PC-9 (cell line): ENCODE data around the gene CLDND1. TPM values are rescaled to one million over a fixed set of nuclear protein-coding genes. Genes with fewer than 3 reads are reported as not detected.
A peak's percentile ranks its signal among the peaks of the same experiment; 100 is the strongest.

Source experiments
- BruUV-seq: library from RNA; stranded (reverse); fragments of 400-500 nt; replicated peaks from 2 replicates; lab custom pipeline; 2021; lab: Mats Ljungman, UMichigan
- CTCF ChIA-PET: fragments of 300-600 bp; sonication (Branson Sonifier 250); formaldehyde crosslinking; loops from one replicate; lab custom pipeline; 2022; ENCODE audit warnings: antibody characterized with exemption; lab: Charles Lee
- POLR2A ChIA-PET: fragments of 300-600 bp; sonication (Branson Sonifier 250); formaldehyde crosslinking; loops from one replicate; lab custom pipeline; 2022; ENCODE audit warnings: antibody characterized with exemption; ENCODE audit not compliant: unreplicated experiment; lab: Charles Lee
- DNase-seq, 2 experiments: peaks; one replicate each; pipeline versions ENCODE4 v3.0.0 to v3.0.0-alpha.2; 2015 to 2022; ENCODE audit warnings: mixed read lengths in 1 of 2
- H2AFZ ChIP-seq: fragments of 200-600 bp; sonication (generic); 2 replicates; pipeline ENCODE4 v1.8.1; 2017; ENCODE audit warnings: antibody characterized with exemption
- H3F3A ChIP-seq: fragments of 200-600 bp; sonication (generic); 2 replicates; pipeline ENCODE4 v1.8.1; 2017; ENCODE audit warnings: antibody characterized with exemption, mild to moderate bottlenecking, low read depth; ENCODE audit not compliant: insufficient read depth
- H3K27ac ChIP-seq: fragments of 200-600 bp; sonication (generic); 2 replicates; pipeline ENCODE4 v1.6.1; 2016; ENCODE audit warnings: mixed run types
- H3K27me3 ChIP-seq: fragments of 200-600 bp; sonication (generic); 2 replicates; pipeline ENCODE4 v1.6.1; 2016; ENCODE audit warnings: low read depth, mixed run types; ENCODE audit not compliant: insufficient read depth
- H3K36me3 ChIP-seq: fragments of 200-600 bp; sonication (generic); 2 replicates; pipeline ENCODE4 v1.6.1; 2016; ENCODE audit warnings: low read depth, mixed run types
- H3K4me1 ChIP-seq: fragments of 200-600 bp; sonication (generic); replicated peaks from 2 replicates; pipeline ENCODE4 v1.6.1; 2016; ENCODE audit warnings: mixed run types; ENCODE audit not compliant: insufficient read depth
- H3K4me2 ChIP-seq: fragments of 200-600 bp; sonication (generic); 2 replicates; pipeline ENCODE4 v1.6.1; 2017; ENCODE audit warnings: mixed run types
- H3K4me3 ChIP-seq: fragments of 200-600 bp; sonication (generic); 2 replicates; pipeline ENCODE4 v1.6.1; 2016; ENCODE audit warnings: mixed run types
- H3K79me2 ChIP-seq: fragments of 200-600 bp; sonication (generic); 2 replicates; pipeline ENCODE4 v1.6.1; 2017; ENCODE audit warnings: low read depth, mixed run types
- H3K9me2 ChIP-seq: fragments of 200-600 bp; sonication (generic); 2 replicates; pipeline ENCODE4 v1.8.1; 2017; ENCODE audit warnings: mild to moderate bottlenecking; ENCODE audit not compliant: insufficient read depth
- H3K9me3 ChIP-seq: fragments of 200-600 bp; sonication (generic); 2 replicates; pipeline ENCODE4 v1.8.1; 2016; ENCODE audit warnings: low read depth; ENCODE audit not compliant: insufficient read depth
- H4K20me1 ChIP-seq: fragments of 200-600 bp; sonication (generic); 2 replicates; pipeline ENCODE4 v1.8.1; 2017; ENCODE audit not compliant: insufficient read depth
- EZH2 ChIP-seq: fragments of 200-600 bp; sonication (generic); IDR thresholded peaks from 2 replicates; pipeline ENCODE4 v1.8.0; 2017; ENCODE audit warnings: antibody characterized with exemption, low read depth
- intact Hi-C: fragments of 100-400 bp; cut with micrococcal nuclease; formaldehyde crosslinking; loops from one replicate; pipeline ENCODE4 v1.10.0; 2022; ENCODE audit not compliant: unreplicated experiment
- total RNA-seq: library from RNA; stranded (reverse); gene quantifications from 2 replicates; pipeline ENCODE4 v1.2.3, GENCODE V29; 2021
- TF ChIP-seq, protein P1 (sequence below): fragments of 200-600 bp; sonication (generic); conservative IDR thresholded peaks from 2 replicates; pipeline ENCODE4 v1.6.1; 2017; ENCODE audit warnings: mixed run types, antibody characterized with exemption, mild to moderate bottlenecking, moderate library complexity

Gene CLDND1
- total RNA-seq, 1 experiment from 2014 or later, result 143 TPM

DNA sequence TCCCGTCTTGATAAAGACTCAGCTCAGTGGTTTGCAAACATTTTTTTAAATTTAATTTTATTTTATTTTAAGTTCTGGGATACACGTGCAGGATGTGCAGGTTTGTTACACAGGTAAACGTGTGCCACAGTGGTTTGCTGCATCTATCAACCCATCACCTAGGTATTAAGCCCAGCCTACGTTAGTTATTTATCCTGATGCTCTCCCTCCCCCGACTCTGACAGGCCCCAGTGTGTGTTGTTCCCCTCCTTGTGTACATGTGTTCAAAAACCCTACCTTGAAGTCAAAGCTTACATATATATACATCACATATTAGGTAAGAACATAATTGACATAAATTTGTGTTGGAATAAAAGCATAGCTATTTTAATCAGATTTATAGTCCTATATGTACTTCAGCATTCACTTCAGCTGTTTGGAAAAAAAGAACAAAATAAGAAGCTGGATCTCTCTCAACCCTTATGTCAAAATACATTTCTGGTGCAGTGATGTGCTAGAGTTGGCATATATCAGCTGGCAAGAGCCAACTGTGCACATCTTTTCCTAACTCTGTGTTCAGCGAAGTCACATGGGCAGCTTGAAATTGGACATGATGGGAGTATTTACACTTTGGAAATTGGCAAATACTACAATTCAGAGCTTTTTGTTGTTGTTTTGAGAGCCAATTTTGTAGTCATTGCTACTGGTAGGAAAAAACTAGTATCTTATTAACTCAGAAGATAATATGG is 35.6 kb upstream of the CLDND1 start:
- Histone ChIP-seq H3K27ac (no peak overlapping the region), H4K20me1 (no peaks in the 10 kb centered on the region), H2AFZ (no peak overlapping the region), H3K9me2 (no peaks in the 10 kb centered on the region), H3K4me3 (no peak overlapping the region), H3K9me3 (no peaks in the 10 kb centered on the region), H3K4me2 (no peak overlapping the region), H3K79me2 (no peaks in the 10 kb centered on the region), H3K4me1 (peaks cover 15% of the 10 kb centered on the region), H3K36me3 (no peaks in the 10 kb centered on the region), H3K27me3 (no peaks in the 10 kb centered on the region), H3F3A (peaks cover 2% of the 10 kb centered on the region; the same call in 1 of the 2 replicates)
- TF ChIP-seq, protein P1, sequence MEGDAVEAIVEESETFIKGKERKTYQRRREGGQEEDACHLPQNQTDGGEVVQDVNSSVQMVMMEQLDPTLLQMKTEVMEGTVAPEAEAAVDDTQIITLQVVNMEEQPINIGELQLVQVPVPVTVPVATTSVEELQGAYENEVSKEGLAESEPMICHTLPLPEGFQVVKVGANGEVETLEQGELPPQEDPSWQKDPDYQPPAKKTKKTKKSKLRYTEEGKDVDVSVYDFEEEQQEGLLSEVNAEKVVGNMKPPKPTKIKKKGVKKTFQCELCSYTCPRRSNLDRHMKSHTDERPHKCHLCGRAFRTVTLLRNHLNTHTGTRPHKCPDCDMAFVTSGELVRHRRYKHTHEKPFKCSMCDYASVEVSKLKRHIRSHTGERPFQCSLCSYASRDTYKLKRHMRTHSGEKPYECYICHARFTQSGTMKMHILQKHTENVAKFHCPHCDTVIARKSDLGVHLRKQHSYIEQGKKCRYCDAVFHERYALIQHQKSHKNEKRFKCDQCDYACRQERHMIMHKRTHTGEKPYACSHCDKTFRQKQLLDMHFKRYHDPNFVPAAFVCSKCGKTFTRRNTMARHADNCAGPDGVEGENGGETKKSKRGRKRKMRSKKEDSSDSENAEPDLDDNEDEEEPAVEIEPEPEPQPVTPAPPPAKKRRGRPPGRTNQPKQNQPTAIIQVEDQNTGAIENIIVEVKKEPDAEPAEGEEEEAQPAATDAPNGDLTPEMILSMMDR, result no peak
- no peak for TF ChIP-seq EZH2
- ChIA-PET POLR2A (no interaction called here), CTCF (no interaction called here)
- intact Hi-C loops, result no loop called here
- no peak for DNase-seq
- BruUV-seq, result no TSS peak

DNA sequence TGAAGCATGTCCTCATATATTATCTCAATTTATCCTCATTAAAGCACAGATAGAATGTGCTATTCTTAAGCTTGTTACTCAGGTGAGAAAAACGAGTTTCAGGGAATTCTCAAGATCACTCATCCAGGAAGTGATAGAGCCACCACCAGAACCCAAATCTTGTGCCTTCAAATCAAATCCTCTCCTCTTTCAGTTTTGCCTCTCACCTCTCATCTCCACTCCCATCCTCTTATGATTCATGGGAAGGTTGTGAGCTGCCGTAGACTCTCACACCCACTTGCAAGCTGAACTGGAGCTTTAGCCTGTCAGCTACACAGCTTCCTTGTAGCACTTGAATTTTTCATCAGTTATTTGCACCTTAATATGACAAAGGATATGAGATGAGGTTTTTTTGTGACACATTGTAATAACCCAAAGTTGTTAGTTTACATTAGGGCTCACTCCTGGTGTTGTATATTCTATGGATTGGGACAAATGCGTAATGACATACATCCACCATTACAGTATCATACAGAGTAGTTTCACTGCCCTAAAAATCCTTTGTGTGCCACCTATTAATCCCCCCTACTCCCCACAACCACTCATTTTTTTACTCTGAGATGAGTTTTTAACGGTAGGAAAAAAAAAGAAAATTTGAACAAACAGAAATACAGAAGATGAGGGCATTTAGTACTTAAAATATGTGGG is 34.8 kb upstream of the CLDND1 start:
- Histone ChIP-seq H3K27me3 (no peaks in the 10 kb centered on the region), H3K4me3 (no peak overlapping the region), H3K9me2 (no peaks in the 10 kb centered on the region), H3K36me3 (no peaks in the 10 kb centered on the region), H3K9me3 (no peaks in the 10 kb centered on the region), H3F3A (no peaks in the 10 kb centered on the region), H3K4me2 (no peak overlapping the region), H2AFZ (peak overlapping the region; percentile 20; the same call in 1 of the 2 replicates), H3K79me2 (no peaks in the 10 kb centered on the region), H3K4me1 (peaks cover 9% of the 10 kb centered on the region), H4K20me1 (no peaks in the 10 kb centered on the region), H3K27ac (no peak overlapping the region)
- intact Hi-C loops, result no loop called here
- TF ChIP-seq EZH2, result no peak
- TF ChIP-seq, protein P1, result no peak
- ChIA-PET CTCF (interaction anchor here (0.5 kb wide), 1 partner anchor 113 kb away, joined by 4 read pairs; no protein-coding TSS in a partner anchor), POLR2A (no interaction called here)
- no TSS peak for BruUV-seq
- DNase-seq, result no peak

DNA sequence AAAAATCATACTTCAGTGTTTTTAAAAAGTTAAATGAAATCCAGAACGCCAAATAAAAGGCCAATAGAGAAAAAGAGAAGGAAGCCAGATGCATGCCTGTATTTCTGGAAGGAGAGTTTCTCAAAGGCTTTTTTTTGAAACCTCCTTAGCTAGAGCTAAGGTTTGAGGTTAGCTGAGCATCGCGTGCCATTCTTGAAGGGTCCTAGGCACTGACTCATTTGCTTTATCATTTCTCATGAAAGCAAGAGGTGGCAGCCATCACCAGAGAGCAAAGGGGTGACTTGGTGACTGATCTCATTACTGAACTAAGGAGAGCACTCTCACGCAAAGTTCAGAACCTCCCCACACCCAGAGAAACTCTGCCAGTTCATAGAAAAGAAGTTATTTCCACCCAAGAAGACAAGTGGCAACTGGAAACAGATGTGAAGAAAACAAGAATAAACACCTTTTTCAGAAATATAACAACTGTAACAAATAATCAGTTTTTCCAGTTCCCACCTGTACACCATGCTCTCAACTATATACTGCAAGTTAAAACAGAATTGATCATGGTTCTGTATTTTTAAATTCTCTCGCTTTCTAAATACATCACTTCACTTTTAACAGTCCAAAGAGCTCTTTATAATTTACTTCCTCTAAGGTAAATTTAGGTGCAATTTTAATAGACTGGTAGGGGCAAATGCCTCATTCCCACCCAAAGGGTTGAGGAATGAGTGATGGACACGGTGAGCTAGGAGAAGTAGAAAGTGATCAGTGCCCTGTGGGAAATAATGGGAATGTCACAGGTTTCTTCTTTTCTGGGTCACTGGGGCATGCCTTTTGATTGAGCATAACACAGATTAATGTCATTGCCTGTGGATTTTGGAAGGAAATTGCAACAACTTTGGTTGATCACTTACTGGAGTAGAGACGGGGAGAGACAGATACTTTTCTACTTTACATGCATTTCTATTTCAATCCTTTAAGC is 33.7 kb upstream of the CLDND1 start:
- POLR2A ChIA-PET, result no interaction called here
- BruUV-seq, result no TSS peak
- Histone ChIP-seq H3K36me3 (no peaks in the 10 kb centered on the region), H3K27ac (no peak overlapping the region), H4K20me1 (no peaks in the 10 kb centered on the region), H3K27me3 (no peaks in the 10 kb centered on the region), H3K4me3 (no peak overlapping the region), H3K79me2 (no peaks in the 10 kb centered on the region), H3K4me1 (no peaks in the 10 kb centered on the region), H2AFZ (no peak overlapping the region), H3K4me2 (no peak overlapping the region), H3K9me3 (no peaks in the 10 kb centered on the region), H3F3A (no peaks in the 10 kb centered on the region), H3K9me2 (no peaks in the 10 kb centered on the region)
- intact Hi-C loops, result no loop called here
- CTCF ChIA-PET, result no interaction called here
- no peak for TF ChIP-seq EZH2
- TF ChIP-seq, protein P1, result no peak
- no peak for DNase-seq
